Esophagus squamous epithelium (tissue), 5 donors: ENCODE data around the gene MCOLN2. TPM values are rescaled to one million over a fixed set of nuclear protein-coding genes. Genes with fewer than 3 reads are reported as not detected.
"Not testable (repeated sequence)": the region's sequence is repeated elsewhere in the genome, so short reads cannot be mapped to it uniquely, and the experiment has no call there.

Source experiments
- DNase-seq: peaks from one replicate; lab custom pipeline; 2025; lab: John Stamatoyannopoulos, UW
- H3K27ac ChIP-seq, 4 donors: fragments of 200-600 bp; sonication (generic); one replicate each; pipeline ENCODE4 v1.5.1; 2016 to 2019; ENCODE audit warnings: mild to moderate bottlenecking in 1 of 4
- H3K27me3 ChIP-seq, 4 donors: fragments of 200-600 bp; sonication (generic); 1 replicate in 3 of 4; 2 replicates in 1 of 4; pipeline versions ENCODE4 v1.5.1 to v1.6.0; 2017 to 2021; ENCODE audit warnings: antibody characterized with exemption in 1 of 4
- H3K36me3 ChIP-seq, 3 donors: fragments of 200-600 bp; sonication (generic); one replicate each; pipeline ENCODE4 v1.5.1; 2016 to 2019
- H3K4me1 ChIP-seq, 3 donors: fragments of 200-600 bp; sonication (generic); one replicate each; pipeline ENCODE4 v1.5.1; 2017 to 2019
- H3K4me3 ChIP-seq, 4 donors: fragments of 200-600 bp; sonication (generic); 1 replicate in 3 of 4; 2 replicates in 1 of 4; pipeline ENCODE4 v1.5.1; 2016 to 2019; ENCODE audit warnings: mild to moderate bottlenecking in 2 of 4, moderate library complexity in 1 of 4
- H3K9me3 ChIP-seq, 3 donors: fragments of 200-600 bp; sonication (generic); one replicate each; pipeline ENCODE4 v1.5.1; 2016 to 2019
- POLR2A ChIP-seq, 4 donors: fragments of 450-650 bp; IDR thresholded peaks; one replicate each; pipeline ENCODE4 v1.6.1; 2017; ENCODE audit warnings: antibody characterized with exemption in 4 of 4, mild to moderate bottlenecking in 4 of 4, moderate library complexity in 3 of 4
- WGBS, 2 donors: methylation state at CpG; one replicate each; pipeline ENCODE4 v1.1.5; 2018; 5-methylcytosine and 5-hydroxymethylcytosine counted together
- intact Hi-C: fragments of 100-400 bp; cut with DNase I; formaldehyde crosslinking; loops from one replicate; pipeline ENCODE4 v1.15.0; 2022
- total RNA-seq, 4 donors: library from RNA; depleted of rRNA; stranded (reverse); fragments of >200 nt; gene quantifications; one replicate each; pipeline ENCODE4 v1.1.0, GENCODE V29; 2016
- TF ChIP-seq, protein P1 (sequence below), 6 experiments: fragments of 450-650 bp in 4 of 6; fragments of 200-600 bp in 2 of 6; sonication (generic) in 2 of 6; IDR thresholded peaks; one replicate each; pipeline ENCODE4 v1.5.1; 2016 to 2019; ENCODE audit warnings: antibody characterized with exemption in 6 of 6, mild to moderate bottlenecking in 4 of 6, moderate library complexity in 4 of 6
- donor health status: DM: yes; HTN: yes; CAD: no.

MCOLN2 gene
- total RNA-seq, 4 donors from 2014 or later, result 0.38 to 4.4 (median 2.4) TPM

DNA sequence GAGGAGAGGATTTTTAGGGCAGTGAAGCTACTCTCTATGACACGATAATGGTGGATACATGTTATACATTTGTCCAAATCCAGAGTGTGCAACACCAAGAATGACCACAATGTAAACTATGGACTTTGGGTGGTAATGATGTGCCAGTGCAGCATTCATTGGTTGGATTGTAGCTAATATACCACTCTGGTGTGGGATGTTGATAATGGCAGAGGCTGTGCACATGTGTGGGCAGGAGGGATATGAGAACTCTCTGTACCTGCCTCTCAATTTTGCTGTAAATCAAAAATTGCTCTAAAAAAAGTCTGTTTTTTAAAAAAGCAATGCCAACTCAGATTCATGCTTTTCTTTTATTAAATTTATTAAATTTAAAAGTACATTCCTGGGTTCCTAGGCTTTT, 76.8 kb downstream of the MCOLN2 start:
- no peaks in the 10 kb centered on the region for H3K36me3 ChIP-seq
- H3K4me3 ChIP-seq, result no peak overlapping the region
- no peak for DNase-seq
- TF ChIP-seq POLR2A (IDR thresholded peaks at IDR 0.05), result no peak
- intact Hi-C loops, result no loop called here
- 88 to 100% methylated on average over 1 of the region's 1 CpG for WGBS, 2 donors
- no peak overlapping the region for H3K27ac ChIP-seq
- peaks cover 0 to 20% (median 0%) of the 10 kb centered on the region in 3 donors for H3K4me1 ChIP-seq
- H3K9me3 ChIP-seq, result no peaks in the 10 kb centered on the region
- H3K27me3 ChIP-seq, result no peaks in the 10 kb centered on the region

DNA sequence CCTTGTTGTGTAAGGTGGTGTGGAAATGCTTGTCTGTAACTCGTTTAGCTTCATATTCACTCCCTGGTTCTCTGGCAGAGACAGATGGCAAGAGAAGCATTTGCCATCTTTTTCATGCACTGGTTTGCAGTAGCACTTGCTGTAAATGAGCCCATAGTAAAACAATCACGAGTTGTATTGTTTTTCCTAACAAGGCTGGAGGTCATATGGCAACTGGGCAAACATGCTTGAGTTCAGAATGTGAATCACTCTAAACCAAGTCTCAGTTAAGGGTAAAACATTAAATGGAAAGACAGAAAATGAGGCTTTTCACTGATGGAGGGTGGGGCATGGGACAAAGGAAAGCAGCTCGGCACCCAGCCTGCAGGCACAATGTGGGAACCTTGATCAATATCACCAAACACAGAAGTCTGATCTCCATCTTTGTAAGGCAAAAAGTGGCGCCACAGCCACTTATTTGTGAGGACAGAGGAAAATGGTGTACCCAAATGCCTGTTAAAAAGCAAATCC, 77.4 kb downstream of the MCOLN2 start:
- no peaks in the 10 kb centered on the region for H3K9me3 ChIP-seq
- H3K4me1 ChIP-seq, result peaks cover 0 to 19% (median 0%) of the 10 kb centered on the region in 3 donors
- intact Hi-C loops, result no loop called here
- TF ChIP-seq, protein P1, sequence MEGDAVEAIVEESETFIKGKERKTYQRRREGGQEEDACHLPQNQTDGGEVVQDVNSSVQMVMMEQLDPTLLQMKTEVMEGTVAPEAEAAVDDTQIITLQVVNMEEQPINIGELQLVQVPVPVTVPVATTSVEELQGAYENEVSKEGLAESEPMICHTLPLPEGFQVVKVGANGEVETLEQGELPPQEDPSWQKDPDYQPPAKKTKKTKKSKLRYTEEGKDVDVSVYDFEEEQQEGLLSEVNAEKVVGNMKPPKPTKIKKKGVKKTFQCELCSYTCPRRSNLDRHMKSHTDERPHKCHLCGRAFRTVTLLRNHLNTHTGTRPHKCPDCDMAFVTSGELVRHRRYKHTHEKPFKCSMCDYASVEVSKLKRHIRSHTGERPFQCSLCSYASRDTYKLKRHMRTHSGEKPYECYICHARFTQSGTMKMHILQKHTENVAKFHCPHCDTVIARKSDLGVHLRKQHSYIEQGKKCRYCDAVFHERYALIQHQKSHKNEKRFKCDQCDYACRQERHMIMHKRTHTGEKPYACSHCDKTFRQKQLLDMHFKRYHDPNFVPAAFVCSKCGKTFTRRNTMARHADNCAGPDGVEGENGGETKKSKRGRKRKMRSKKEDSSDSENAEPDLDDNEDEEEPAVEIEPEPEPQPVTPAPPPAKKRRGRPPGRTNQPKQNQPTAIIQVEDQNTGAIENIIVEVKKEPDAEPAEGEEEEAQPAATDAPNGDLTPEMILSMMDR (IDR thresholded peaks at IDR 0.05), result no peak
- no peak for TF ChIP-seq POLR2A (IDR thresholded peaks at IDR 0.05)
- no peaks in the 10 kb centered on the region for H3K27me3 ChIP-seq
- H3K4me3 ChIP-seq, result no peak overlapping the region
- 53 to 64% methylated on average over 4 of the region's 4 CpGs for WGBS, 2 donors
- H3K27ac ChIP-seq, result no peak overlapping the region
- H3K36me3 ChIP-seq, result no peaks in the 10 kb centered on the region
- no peak for DNase-seq

DNA sequence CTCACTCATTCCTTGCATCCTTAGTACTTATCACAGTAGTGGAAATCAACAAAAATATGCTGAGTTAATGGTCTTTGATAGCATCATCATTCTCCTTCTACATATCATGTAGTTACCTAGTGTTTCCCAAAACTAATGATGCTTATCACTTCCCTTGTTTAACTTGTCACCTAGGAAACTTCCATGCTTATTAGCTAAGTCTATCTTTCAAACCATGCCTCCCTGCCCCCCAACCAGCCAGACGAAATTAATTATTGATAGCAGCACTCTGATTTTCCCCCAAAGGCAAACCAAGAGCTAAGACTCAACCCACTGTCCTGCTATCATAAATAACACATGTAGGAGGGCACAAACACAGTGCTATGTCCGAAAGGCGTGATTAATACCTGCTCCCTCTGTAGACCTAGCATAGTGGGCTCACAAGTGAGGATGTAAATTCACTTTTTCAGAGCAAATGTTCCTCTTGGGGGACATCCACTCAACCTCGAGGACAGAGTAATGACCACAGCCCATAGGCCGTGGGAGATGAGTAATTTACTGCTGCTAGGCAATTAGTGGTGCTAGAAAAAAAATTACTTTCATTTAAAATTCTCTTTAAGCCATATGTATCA, 78.1 kb downstream of the MCOLN2 start:
- TF ChIP-seq POLR2A (IDR thresholded peaks at IDR 0.05), result no peak
- TF ChIP-seq, protein P1 (IDR thresholded peaks at IDR 0.05), result no peak
- DNase-seq, result no peak
- intact Hi-C loops, result no loop called here
- H3K27me3 ChIP-seq, result no peaks in the 10 kb centered on the region
- peaks cover 0 to 12% (median 0%) of the 10 kb centered on the region in 3 donors for H3K4me1 ChIP-seq
- no peak overlapping the region for H3K27ac ChIP-seq
- no peak overlapping the region for H3K4me3 ChIP-seq
- 79% methylated on average over 5 of the region's 5 CpGs for WGBS, 2 donors
- no peaks in the 10 kb centered on the region for H3K36me3 ChIP-seq
- no peaks in the 10 kb centered on the region for H3K9me3 ChIP-seq

DNA sequence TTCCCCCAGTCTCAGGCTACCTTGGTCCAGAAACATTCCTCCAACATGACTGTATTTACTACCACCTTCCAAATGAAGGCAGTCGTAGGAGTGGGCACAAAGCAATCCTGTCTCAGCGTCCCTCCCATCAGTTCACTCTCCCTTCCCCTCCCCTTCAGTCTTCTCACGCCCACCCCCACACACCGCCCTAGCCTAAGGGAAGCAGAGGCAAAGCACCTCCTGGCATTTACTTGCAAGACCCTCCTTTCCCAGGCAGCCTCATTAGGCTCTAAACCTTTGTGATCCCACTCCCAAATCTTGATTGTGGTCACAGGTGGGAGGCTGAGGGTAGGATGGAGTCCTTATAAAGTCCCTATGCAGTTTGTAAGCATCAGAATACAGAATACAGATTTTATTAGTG, 80.0 kb downstream of the MCOLN2 start:
- no peak for TF ChIP-seq POLR2A (IDR thresholded peaks at IDR 0.05)
- intact Hi-C loops, result no loop called here
- Histone ChIP-seq H3K27me3 (no peaks in the 10 kb centered on the region), H3K27ac (no peak overlapping the region), H3K4me1 (peaks cover 0 to 4% (median 0%) of the 10 kb centered on the region in 3 donors), H3K9me3 (no peaks in the 10 kb centered on the region), H3K36me3 (no peaks in the 10 kb centered on the region), H3K4me3 (no peak overlapping the region)
- DNase-seq, result no peak
- 66 to 77% methylated on average over 4 of the region's 4 CpGs for WGBS, 2 donors

DNA sequence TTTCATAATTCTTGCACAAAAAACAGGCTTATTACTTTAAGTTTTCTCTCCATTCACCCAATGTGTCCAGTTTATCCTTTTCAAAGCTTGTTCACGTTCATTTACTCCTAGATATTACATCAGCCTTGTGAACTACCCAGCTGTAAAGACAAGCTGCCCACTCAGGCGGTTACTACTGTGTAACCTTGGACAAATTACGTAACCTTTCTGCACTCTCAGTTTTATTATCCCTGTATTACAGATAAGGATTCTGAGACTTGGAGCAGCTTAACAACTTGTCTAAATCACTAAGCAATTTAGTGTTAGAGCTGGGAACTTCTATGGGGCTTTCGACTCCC, 83.4 kb downstream of the MCOLN2 start:
- H3K27me3 ChIP-seq, result no peaks in the 10 kb centered on the region
- no peaks in the 10 kb centered on the region for H3K9me3 ChIP-seq
- DNase-seq, result no peak
- H3K27ac ChIP-seq, result no peak overlapping the region
- H3K4me3 ChIP-seq, result no peak overlapping the region
- intact Hi-C loops, result no loop called here
- no peaks in the 10 kb centered on the region for H3K36me3 ChIP-seq
- TF ChIP-seq POLR2A (IDR thresholded peaks at IDR 0.05), result no peak
- TF ChIP-seq, protein P1 (IDR thresholded peaks at IDR 0.05), result no peak
- H3K4me1 ChIP-seq, result peaks cover 0 to 4% (median 0%) of the 10 kb centered on the region in 3 donors
- 46 to 47% methylated on average over 4 of the region's 4 CpGs for WGBS, 2 donors

DNA sequence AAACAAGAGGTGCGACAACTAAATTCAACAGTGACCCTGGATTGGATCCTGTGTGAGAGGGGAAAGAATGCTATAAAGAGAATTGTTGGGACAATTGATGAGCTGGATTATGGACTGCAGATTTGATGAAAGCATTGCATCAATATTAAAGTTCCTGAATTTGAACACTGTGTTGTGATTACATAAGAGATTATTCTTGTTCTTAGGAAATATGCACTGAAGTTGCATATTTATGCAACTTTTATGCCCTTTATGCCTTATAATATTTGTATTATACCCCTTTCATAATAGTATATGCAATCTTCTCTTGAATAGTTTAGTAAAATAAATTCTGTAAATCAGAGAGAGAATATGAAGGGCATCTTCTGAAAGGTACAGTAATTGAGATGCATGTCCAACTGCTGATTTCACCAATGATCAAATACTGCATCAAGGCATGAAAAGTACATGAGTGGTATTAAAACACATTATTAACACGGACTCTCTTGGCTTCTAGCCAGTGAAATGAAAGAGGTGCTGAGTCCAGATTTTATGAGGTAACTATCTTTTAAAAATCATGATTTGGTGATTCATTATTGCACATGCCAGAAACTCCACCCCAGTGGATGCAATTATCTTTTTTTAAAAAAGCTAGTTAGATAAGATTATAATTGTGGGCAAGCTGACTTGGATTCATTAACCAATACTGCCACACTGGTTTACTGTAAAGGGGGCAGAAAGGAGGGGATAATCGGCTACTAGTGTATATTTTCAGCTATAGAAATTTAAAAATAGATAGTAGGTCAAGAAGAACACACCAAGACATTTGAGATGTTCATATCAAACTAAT, 84.0 kb downstream of the MCOLN2 start:
- intact Hi-C loops, result no loop called here
- Histone ChIP-seq H3K9me3 (no peaks in the 10 kb centered on the region), H3K4me1 (peaks cover 0 to 4% (median 0%) of the 10 kb centered on the region in 3 donors), H3K4me3 (no peak overlapping the region), H3K27ac (no peak overlapping the region), H3K36me3 (no peaks in the 10 kb centered on the region), H3K27me3 (no peaks in the 10 kb centered on the region)
- TF ChIP-seq POLR2A (IDR thresholded peaks at IDR 0.05), result no peak
- TF ChIP-seq, protein P1 (IDR thresholded peaks at IDR 0.05), result no peak
- no peak for DNase-seq
- 55 to 58% methylated on average over 3 of the region's 3 CpGs for WGBS, 2 donors

DNA sequence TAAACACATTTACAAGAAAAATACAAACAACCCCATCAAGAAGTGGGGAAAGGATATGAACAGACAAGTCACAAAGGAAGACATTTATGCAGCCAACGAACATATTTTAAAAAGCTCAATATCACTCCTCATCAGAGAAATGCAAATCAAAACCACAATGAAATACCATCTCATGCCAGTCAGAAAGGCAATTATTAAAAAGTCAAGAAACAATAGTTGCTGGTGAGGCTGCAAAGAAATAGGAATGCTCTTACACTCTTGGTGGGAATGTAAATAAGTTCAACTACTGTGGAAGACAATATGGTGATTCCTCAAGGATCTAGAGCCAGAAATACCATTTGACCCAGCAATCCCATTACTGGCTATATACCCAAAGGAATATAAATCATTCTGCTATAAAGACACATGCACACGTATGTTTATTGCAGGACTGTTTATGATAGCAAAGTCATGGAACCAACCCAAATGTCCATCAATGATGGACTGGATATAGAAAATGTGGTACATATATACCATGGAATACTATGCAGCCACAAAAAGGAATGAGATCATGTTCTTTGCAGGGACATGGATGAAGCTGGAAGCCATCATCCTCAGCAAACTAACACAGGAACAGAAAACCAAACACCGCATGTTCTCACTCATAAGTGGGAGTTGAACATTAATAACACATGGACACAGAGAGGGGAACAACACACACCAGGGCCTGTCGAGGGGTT, 88.0 kb downstream of the MCOLN2 start:
- H3K36me3 ChIP-seq, H3K9me3 ChIP-seq, H3K4me3 ChIP-seq, H3K27me3 ChIP-seq, DNase-seq, H3K27ac ChIP-seq, intact Hi-C loops: not testable (repeated sequence)
- H3K4me1 ChIP-seq, result peaks cover 0 to 12% (median 0%) of the 10 kb centered on the region in 3 donors
- WGBS, 2 donors, result 70 to 71% methylated on average over 4 of the region's 4 CpGs
